Measurements from ENCODE around the gene DNAL4.

GRCh38 chr22:38842512-38843200 is 48.7 kb upstream of the DNAL4 start:
- no peak for TF ChIP-seq POLR2A (IDR thresholded peaks at IDR 0.05)
- TF ChIP-seq, protein P1, sequence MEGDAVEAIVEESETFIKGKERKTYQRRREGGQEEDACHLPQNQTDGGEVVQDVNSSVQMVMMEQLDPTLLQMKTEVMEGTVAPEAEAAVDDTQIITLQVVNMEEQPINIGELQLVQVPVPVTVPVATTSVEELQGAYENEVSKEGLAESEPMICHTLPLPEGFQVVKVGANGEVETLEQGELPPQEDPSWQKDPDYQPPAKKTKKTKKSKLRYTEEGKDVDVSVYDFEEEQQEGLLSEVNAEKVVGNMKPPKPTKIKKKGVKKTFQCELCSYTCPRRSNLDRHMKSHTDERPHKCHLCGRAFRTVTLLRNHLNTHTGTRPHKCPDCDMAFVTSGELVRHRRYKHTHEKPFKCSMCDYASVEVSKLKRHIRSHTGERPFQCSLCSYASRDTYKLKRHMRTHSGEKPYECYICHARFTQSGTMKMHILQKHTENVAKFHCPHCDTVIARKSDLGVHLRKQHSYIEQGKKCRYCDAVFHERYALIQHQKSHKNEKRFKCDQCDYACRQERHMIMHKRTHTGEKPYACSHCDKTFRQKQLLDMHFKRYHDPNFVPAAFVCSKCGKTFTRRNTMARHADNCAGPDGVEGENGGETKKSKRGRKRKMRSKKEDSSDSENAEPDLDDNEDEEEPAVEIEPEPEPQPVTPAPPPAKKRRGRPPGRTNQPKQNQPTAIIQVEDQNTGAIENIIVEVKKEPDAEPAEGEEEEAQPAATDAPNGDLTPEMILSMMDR (IDR thresholded peaks at IDR 0.05): no peak
